ENCODE data around the gene SEC22A.

DNA sequence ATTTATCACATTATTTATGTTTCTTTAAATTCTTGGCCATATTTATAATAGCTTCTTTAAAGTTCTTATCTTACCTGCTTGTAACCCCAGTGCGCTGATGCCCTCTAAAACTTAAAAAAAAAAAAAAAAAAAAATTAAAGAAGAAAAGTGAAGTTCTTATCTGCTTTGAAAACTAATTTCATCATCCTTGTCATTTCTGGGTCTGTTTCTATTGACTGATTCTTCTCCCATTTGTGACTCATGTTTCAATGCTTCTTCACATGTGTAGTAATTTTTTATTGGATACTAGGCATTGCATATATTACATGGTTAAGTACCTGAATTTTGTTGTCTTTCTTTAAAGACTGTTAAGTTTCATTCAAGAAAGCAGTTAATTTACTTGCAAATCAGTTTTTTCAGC is 3.4 kb upstream of the SEC22A start:
- TF ChIP-seq, protein P1, sequence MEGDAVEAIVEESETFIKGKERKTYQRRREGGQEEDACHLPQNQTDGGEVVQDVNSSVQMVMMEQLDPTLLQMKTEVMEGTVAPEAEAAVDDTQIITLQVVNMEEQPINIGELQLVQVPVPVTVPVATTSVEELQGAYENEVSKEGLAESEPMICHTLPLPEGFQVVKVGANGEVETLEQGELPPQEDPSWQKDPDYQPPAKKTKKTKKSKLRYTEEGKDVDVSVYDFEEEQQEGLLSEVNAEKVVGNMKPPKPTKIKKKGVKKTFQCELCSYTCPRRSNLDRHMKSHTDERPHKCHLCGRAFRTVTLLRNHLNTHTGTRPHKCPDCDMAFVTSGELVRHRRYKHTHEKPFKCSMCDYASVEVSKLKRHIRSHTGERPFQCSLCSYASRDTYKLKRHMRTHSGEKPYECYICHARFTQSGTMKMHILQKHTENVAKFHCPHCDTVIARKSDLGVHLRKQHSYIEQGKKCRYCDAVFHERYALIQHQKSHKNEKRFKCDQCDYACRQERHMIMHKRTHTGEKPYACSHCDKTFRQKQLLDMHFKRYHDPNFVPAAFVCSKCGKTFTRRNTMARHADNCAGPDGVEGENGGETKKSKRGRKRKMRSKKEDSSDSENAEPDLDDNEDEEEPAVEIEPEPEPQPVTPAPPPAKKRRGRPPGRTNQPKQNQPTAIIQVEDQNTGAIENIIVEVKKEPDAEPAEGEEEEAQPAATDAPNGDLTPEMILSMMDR (IDR thresholded peaks at IDR 0.05), result no peak
- TF ChIP-seq POLR2A (IDR thresholded peaks at IDR 0.05), result no peak

Data from adrenal gland (tissue), 5 donors.